Measurements from ENCODE around the gene CNBD2. TPM values are rescaled to one million over a fixed set of nuclear protein-coding genes. Genes with fewer than 3 reads are reported as not detected.

The CNBD2 gene
- 1 to 10 TPM; 2.0 to 2.5 TPM for total RNA-seq
- 10 to 100 TPM in 1 of 2 donors, 1 to 10 TPM in 1; 6.8 to 11.2 TPM for polyA plus RNA-seq
- long read RNA-seq, donor 1, partial matches to known transcripts, result 0 of 4 reads
- long read RNA-seq, donor 1, other reads (novel, unspliced or antisense), result 2 of 4 reads
- long read RNA-seq, donor 2, partial matches to known transcripts, result 0 of 3 reads
- long read RNA-seq, donor 2, other reads (novel, unspliced or antisense), result 0 of 3 reads

DNA sequence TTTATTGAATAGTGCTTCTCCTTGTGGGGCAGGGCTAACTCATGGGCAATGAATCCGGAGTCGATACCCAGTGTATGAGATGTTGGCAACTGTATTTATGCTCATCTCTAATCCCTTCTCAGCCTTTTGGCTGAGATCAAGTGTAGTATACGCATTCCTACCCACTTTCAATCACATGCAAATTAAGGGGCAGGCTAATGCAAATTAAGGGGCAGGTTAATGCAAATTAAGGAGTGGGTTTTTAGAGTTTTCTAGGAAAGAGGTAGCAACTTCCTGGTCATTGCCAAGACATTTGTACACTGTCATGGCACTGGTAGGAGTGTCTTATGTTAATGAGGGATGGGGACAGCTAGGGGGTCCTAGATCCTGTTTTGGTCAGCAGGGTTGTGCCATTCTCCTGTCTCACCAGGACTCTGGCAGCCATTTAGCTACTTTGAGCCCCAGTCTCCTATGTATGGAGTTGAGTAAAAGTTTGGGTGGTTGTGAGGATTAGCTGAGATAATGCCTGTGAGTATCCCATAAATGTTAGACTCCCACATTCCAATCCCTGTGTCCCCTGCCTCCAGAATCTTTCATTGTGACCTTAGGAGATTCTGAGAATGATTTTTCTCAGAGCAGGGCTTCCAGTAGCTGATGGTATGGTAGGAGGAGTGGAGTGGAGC lies at the start of gene CNBD2:
Gene CNBD2 (plus strand): TSS at position 612 of the 662 bp plus-strand sequence. CDS start 173 bp downstream, outside the sequence.
- intact Hi-C loops (cut with DNase I), result no loop called here
- DNase-seq (no peak), ATAC-seq (ENCODE audit: low FRiP score) (no peak)
- no peaks in the 10 kb centered on the region for H3K36me3 ChIP-seq (ENCODE audit: control insufficient read depth in 1 of 2, insufficient read depth in 2 of 2, low read length in 1 of 2)
- no peak within 1 kb of the TSS for H3K27ac ChIP-seq (ENCODE audit: low read depth in 1 of 2, low read length in 2 of 2)
- H3K4me1 ChIP-seq (ENCODE audit: control insufficient read depth in 1 of 2, insufficient read depth in 2 of 2, low read length in 2 of 2), result no peaks in the 10 kb centered on the region
- no peak within 1 kb of the TSS for H3K4me3 ChIP-seq (ENCODE audit: low read length in 2 of 2)
- H3K9me3 ChIP-seq (ENCODE audit: control insufficient read depth, low read length), result no peaks in the 10 kb centered on the region
- no peaks in the 10 kb centered on the region for H3K27me3 ChIP-seq (ENCODE audit: control insufficient read depth in 1 of 2, insufficient read depth in 2 of 2, low read length in 1 of 2)
- 90 to 93% methylated on average over 3 of the region's 3 CpGs for whole genome bisulfite sequencing, 2 donors

DNA sequence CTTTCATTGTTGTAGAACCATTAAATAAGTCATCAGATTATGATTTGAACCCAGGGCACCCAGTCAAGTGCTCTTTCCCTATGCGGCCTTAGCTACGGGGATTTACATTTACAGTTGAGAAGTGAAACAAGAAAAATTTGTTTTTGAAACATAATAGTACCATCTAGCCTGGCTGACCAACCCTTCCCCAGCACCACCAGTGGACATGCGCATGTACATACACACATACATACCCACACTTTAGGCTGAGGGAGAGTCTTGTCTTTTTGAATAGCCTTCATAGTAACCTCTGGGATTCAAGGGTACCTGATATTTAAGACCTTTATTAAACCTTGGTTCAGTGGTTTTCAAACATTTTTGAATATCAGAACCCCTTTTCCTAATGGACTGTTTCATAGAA lies 47.9 kb upstream of the CNBD2 start:
- intact Hi-C loops (cut with DNase I), result no loop called here
- H3K9me3 ChIP-seq (ENCODE audit: control insufficient read depth, low read length), result no peaks in the 10 kb centered on the region
- no peak overlapping the region for H3K27ac ChIP-seq (ENCODE audit: low read depth in 1 of 2, low read length in 2 of 2)
- no peak for ATAC-seq (ENCODE audit: low FRiP score)
- no peaks in the 10 kb centered on the region for H3K27me3 ChIP-seq (ENCODE audit: control insufficient read depth in 1 of 2, insufficient read depth in 2 of 2, low read length in 1 of 2)
- no peak overlapping the region for H3K4me3 ChIP-seq (ENCODE audit: low read length in 2 of 2)
- no peak for DNase-seq
- peaks cover 0 to 8% of the 10 kb centered on the region in 2 donors for H3K36me3 ChIP-seq (ENCODE audit: control insufficient read depth in 1 of 2, insufficient read depth in 2 of 2, low read length in 1 of 2)
- 96% methylated on average over 3 of the region's 3 CpGs for WGBS, 2 donors
- peaks cover 0 to 2% of the 10 kb centered on the region in 2 donors for H3K4me1 ChIP-seq (ENCODE audit: control insufficient read depth in 1 of 2, insufficient read depth in 2 of 2, low read length in 2 of 2)

DNA sequence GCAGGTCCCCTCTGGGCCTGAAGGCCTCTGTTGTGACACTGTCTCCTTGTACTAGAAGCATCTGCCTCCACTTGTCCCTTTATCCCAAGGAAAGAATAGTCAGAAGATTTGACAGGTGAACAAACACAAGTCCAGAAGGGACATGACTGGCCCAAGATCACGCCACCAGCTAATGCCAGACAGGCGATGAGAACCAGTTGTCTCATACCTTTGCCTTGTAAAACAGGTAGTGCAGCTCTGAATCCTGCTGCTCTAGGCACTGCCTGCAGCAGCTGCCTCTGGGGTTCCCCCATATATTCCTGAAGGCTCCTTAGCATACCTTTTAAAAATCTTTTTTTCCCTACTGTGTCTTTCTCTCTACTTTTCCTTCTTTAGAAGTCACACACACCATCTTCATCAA lies 39.1 kb upstream of the CNBD2 start:
- intact Hi-C loops (cut with DNase I), result no loop called here
- H3K27ac ChIP-seq (ENCODE audit: low read depth in 1 of 2, low read length in 2 of 2), result no peak overlapping the region
- ATAC-seq (ENCODE audit: low FRiP score) (no peak), DNase-seq (no peak)
- no peaks in the 10 kb centered on the region for H3K27me3 ChIP-seq (ENCODE audit: control insufficient read depth in 1 of 2, insufficient read depth in 2 of 2, low read length in 1 of 2)
- H3K4me1 ChIP-seq (ENCODE audit: control insufficient read depth in 1 of 2, insufficient read depth in 2 of 2, low read length in 2 of 2), result no peaks in the 10 kb centered on the region
- no peaks in the 10 kb centered on the region for H3K9me3 ChIP-seq (ENCODE audit: control insufficient read depth, low read length)
- 94 to 97% methylated on average over 2 of the region's 2 CpGs for WGBS, 2 donors
- no peak overlapping the region for H3K4me3 ChIP-seq (ENCODE audit: low read length in 2 of 2)
- H3K36me3 ChIP-seq (ENCODE audit: control insufficient read depth in 1 of 2, insufficient read depth in 2 of 2, low read length in 1 of 2), result peaks cover 7 to 9% of the 10 kb centered on the region in 2 donors

DNA sequence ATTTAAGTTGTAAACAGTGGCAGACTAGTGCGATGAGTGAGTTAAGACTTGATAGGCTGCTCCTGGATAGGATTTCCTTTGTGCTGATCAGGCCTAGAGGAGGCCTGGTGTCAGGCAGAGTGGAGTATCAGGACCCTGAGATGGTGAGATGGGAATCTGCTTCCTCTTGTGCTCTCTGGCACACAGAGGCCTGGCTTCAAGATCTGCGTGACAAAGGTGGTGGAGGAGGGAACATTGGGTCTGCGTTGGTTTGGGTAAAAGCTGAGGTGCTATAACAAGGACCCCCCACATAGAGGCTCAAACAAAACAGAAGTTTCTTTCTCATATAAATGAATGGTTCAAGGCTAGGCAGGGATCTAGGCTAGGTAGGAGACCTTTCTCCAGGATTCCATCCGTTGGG lies 34.3 kb upstream of the CNBD2 start:
- Histone ChIP-seq H3K27ac (ENCODE audit: low read depth in 1 of 2, low read length in 2 of 2) (no peak overlapping the region), H3K9me3 (ENCODE audit: control insufficient read depth, low read length) (no peaks in the 10 kb centered on the region), H3K4me1 (ENCODE audit: control insufficient read depth in 1 of 2, insufficient read depth in 2 of 2, low read length in 2 of 2) (no peaks in the 10 kb centered on the region), H3K36me3 (ENCODE audit: control insufficient read depth in 1 of 2, insufficient read depth in 2 of 2, low read length in 1 of 2) (peaks cover 6 to 9% of the 10 kb centered on the region in 2 donors), H3K4me3 (ENCODE audit: low read length in 2 of 2) (no peak overlapping the region), H3K27me3 (ENCODE audit: control insufficient read depth in 1 of 2, insufficient read depth in 2 of 2, low read length in 1 of 2) (no peaks in the 10 kb centered on the region)
- ATAC-seq (ENCODE audit: low FRiP score) (no peak), DNase-seq (no peak)
- intact Hi-C loops (cut with DNase I), result no loop called here
- WGBS, 2 donors, result 77 to 87% methylated on average over 4 of the region's 4 CpGs

DNA sequence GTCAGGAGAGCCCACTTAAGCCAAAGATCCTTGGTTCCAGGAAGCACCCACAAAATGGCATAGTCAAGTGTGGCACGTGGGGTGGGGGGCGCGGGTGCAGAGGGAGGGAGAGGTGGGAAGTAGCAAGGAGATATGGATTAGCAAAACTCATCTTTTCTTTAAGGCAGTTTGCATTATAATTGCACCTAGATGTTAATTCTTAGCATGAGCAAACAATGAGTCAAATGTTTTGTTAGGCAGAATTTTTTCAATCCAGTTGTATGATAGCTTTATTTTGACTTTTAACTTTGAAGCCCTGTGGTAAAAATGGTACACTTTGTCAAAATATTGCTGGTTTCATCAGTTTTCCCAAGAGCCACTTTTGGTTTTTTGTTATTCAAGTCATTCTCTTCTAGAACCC lies 29.1 kb upstream of the CNBD2 start:
- DNase-seq (no peak), ATAC-seq (ENCODE audit: low FRiP score) (no peak)
- intact Hi-C loops (cut with DNase I), result no loop called here
- Histone ChIP-seq H3K4me3 (ENCODE audit: low read length in 2 of 2) (no peak overlapping the region), H3K9me3 (ENCODE audit: control insufficient read depth, low read length) (no peaks in the 10 kb centered on the region), H3K27ac (ENCODE audit: low read depth in 1 of 2, low read length in 2 of 2) (no peak overlapping the region), H3K27me3 (ENCODE audit: control insufficient read depth in 1 of 2, insufficient read depth in 2 of 2, low read length in 1 of 2) (no peaks in the 10 kb centered on the region), H3K4me1 (ENCODE audit: control insufficient read depth in 1 of 2, insufficient read depth in 2 of 2, low read length in 2 of 2) (no peaks in the 10 kb centered on the region), H3K36me3 (ENCODE audit: control insufficient read depth in 1 of 2, insufficient read depth in 2 of 2, low read length in 1 of 2) (peaks cover 0 to 6% of the 10 kb centered on the region in 2 donors)
- 90 to 96% methylated on average over 3 of the region's 3 CpGs for WGBS, 2 donors

DNA sequence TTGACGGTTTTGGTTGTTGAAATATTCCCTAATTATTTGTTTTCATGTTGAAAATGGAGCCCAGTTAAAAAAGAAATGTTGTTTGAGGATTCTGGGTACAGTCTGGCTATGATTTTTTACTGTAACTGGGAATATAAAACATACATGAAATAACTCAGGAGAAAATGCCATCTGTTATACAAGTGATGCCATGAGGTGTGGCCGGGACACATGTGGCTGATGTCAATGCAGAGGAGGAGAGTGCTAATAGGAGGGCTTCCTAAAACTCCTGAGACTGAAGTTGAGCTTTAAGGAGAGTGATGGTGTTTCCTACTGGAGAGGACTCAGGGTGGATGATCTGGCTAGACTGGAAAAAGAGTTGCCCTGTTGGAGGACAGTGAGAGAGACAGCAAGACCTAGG lies 26.8 kb upstream of the CNBD2 start:
- H3K27ac ChIP-seq (ENCODE audit: low read depth in 1 of 2, low read length in 2 of 2), result no peak overlapping the region
- intact Hi-C loops (cut with DNase I), result no loop called here
- no peak for DNase-seq
- no peaks in the 10 kb centered on the region for H3K9me3 ChIP-seq (ENCODE audit: control insufficient read depth, low read length)
- no peaks in the 10 kb centered on the region for H3K4me1 ChIP-seq (ENCODE audit: control insufficient read depth in 1 of 2, insufficient read depth in 2 of 2, low read length in 2 of 2)
- H3K36me3 ChIP-seq (ENCODE audit: control insufficient read depth in 1 of 2, insufficient read depth in 2 of 2, low read length in 1 of 2), result peaks cover 0 to 6% of the 10 kb centered on the region in 2 donors
- 87 to 92% methylated on average over 2 of the region's 2 CpGs for WGBS, 2 donors
- H3K27me3 ChIP-seq (ENCODE audit: control insufficient read depth in 1 of 2, insufficient read depth in 2 of 2, low read length in 1 of 2), result no peaks in the 10 kb centered on the region
- ATAC-seq (ENCODE audit: low FRiP score), result no peak
- H3K4me3 ChIP-seq (ENCODE audit: low read length in 2 of 2), result no peak overlapping the region

DNA sequence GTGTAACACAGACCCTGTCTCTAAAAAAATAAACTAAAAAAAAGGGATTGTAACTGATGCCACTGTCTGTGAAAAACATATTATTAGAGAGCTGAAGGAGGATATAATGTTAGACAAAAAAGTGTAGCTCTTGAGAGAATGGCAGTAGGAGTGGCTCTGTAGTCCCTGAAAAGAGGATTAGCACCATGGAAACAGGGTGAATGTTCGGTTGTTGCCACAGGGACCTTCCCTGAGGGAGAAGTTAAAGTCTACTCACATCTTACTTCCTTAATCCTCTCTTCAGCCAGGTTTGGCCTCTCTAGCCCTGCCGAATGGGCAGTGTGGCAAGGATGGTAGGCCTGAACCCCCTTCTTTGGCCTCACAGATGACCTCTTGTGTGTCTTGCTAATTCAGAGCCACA lies 26.1 kb upstream of the CNBD2 start:
- WGBS, 2 donors, result 80 to 87% methylated on average over 2 of the region's 2 CpGs
- Histone ChIP-seq H3K36me3 (ENCODE audit: control insufficient read depth in 1 of 2, insufficient read depth in 2 of 2, low read length in 1 of 2) (peaks cover 0 to 6% of the 10 kb centered on the region in 2 donors), H3K9me3 (ENCODE audit: control insufficient read depth, low read length) (no peaks in the 10 kb centered on the region), H3K27ac (ENCODE audit: low read depth in 1 of 2, low read length in 2 of 2) (no peak overlapping the region), H3K27me3 (ENCODE audit: control insufficient read depth in 1 of 2, insufficient read depth in 2 of 2, low read length in 1 of 2) (no peaks in the 10 kb centered on the region), H3K4me3 (ENCODE audit: low read length in 2 of 2) (no peak overlapping the region), H3K4me1 (ENCODE audit: control insufficient read depth in 1 of 2, insufficient read depth in 2 of 2, low read length in 2 of 2) (no peaks in the 10 kb centered on the region)
- intact Hi-C loops (cut with DNase I), result no loop called here
- DNase-seq (no peak), ATAC-seq (ENCODE audit: low FRiP score) (no peak)

DNA sequence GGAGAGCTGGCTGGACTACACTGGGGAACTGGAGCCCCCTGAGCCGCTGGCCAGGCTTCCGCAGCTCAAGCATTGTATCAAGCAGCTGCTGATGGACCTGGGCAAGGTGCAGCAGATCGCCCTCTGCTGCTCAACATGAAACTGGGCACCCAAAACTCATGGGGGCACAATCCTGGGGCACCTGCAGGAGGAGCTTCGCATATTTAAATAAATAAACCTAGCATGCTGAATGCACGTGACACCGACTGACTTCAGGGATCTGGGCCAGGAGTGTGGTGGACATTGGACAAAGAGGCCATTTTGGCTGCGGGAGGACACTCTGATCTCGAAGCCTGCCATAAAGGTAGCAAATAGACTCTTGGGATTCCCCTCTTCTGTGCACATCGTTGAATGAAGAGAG lies 20.9 kb upstream of the CNBD2 start:
- H3K27me3 ChIP-seq (ENCODE audit: control insufficient read depth in 1 of 2, insufficient read depth in 2 of 2, low read length in 1 of 2), result no peaks in the 10 kb centered on the region
- WGBS, 2 donors, result 80 to 82% methylated on average over 9 of the region's 9 CpGs
- no peak overlapping the region for H3K27ac ChIP-seq (ENCODE audit: low read depth in 1 of 2, low read length in 2 of 2)
- ATAC-seq (ENCODE audit: low FRiP score), result no peak
- H3K4me1 ChIP-seq (ENCODE audit: control insufficient read depth in 1 of 2, insufficient read depth in 2 of 2, low read length in 2 of 2), result no peaks in the 10 kb centered on the region
- H3K36me3 ChIP-seq (ENCODE audit: control insufficient read depth in 1 of 2, insufficient read depth in 2 of 2, low read length in 1 of 2), result peaks cover 0 to 4% of the 10 kb centered on the region in 2 donors
- H3K4me3 ChIP-seq (ENCODE audit: low read length in 2 of 2), result no peak overlapping the region
- no peak for DNase-seq
- intact Hi-C loops (cut with DNase I), result no loop called here
- H3K9me3 ChIP-seq (ENCODE audit: control insufficient read depth, low read length), result no peaks in the 10 kb centered on the region

DNA sequence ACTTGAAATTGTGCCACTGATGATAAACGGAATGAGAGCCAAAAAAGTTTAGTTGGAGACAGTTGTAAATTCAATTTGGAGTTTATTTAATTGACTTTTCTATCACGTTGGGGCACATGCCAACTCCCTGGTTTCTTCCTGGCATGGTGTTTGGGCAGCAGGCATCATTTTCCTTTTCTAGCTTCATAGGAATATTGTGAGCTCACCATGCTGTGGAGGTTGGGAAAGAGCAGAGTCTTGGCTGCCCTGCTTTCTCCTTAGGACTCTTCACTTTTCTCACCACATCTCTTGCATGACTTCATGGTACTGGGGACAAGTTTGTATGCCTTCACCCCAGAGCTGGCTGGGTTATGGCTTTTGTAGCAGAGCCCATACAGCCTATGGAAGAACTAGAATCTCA lies 20.5 kb upstream of the CNBD2 start:
- H3K27me3 ChIP-seq (ENCODE audit: control insufficient read depth in 1 of 2, insufficient read depth in 2 of 2, low read length in 1 of 2), result no peaks in the 10 kb centered on the region
- no peak for ATAC-seq (ENCODE audit: low FRiP score)
- intact Hi-C loops (cut with DNase I), result no loop called here
- WGBS, 2 donors, result 76 to 81% methylated on average over 2 of the region's 2 CpGs
- no peak for DNase-seq
- H3K27ac ChIP-seq (ENCODE audit: low read depth in 1 of 2, low read length in 2 of 2), result no peak overlapping the region
- no peaks in the 10 kb centered on the region for H3K4me1 ChIP-seq (ENCODE audit: control insufficient read depth in 1 of 2, insufficient read depth in 2 of 2, low read length in 2 of 2)
- H3K36me3 ChIP-seq (ENCODE audit: control insufficient read depth in 1 of 2, insufficient read depth in 2 of 2, low read length in 1 of 2), result peaks cover 0 to 4% of the 10 kb centered on the region in 2 donors
- no peak overlapping the region for H3K4me3 ChIP-seq (ENCODE audit: low read length in 2 of 2)
- no peaks in the 10 kb centered on the region for H3K9me3 ChIP-seq (ENCODE audit: control insufficient read depth, low read length)
